K562 (cell line): Measurements from ENCODE around the gene CDKL5. TPM values are rescaled to one million over a fixed set of nuclear protein-coding genes. Genes with fewer than 3 reads are reported as not detected.

Experiments
- ATF1 ChIP-seq, 2 experiments: fragments of 450-650 bp in 1 of 2; IDR thresholded peaks; 2 replicates each; pipeline ENCODE4 v1.6.1; 2016; ENCODE audit warnings: missing compliant biosample characterization in 1 of 2, missing genetic modification characterization in 1 of 2
- CBFA2T2 ChIP-seq: fragments of 450-650 bp; conservative IDR thresholded peaks from 2 replicates; pipeline ENCODE4 v1.6.1; 2017; ENCODE audit warnings: mild to moderate bottlenecking
- FOSL1 ChIP-seq: fragments of 200-800 bp; sonication (Bioruptor generic); conservative IDR thresholded peaks from 2 replicates; pipeline ENCODE4 v1.6.1; 2016; ENCODE audit warnings: missing genetic modification characterization, missing compliant biosample characterization
- FOXM1 ChIP-seq, 2 experiments: fragments of 450-650 bp in 1 of 2; sonication (generic) in 1 of 2; formaldehyde crosslinking in 1 of 2; IDR thresholded peaks; 2 replicates each; pipeline versions ENCODE4 v1.6.1 to v1.9.0; 2017 to 2022; ENCODE audit warnings: low read depth in 2 of 2, mild to moderate bottlenecking in 2 of 2, missing genetic modification reagents in 1 of 2, moderate library complexity in 1 of 2
- HDAC1 ChIP-seq, 2 experiments: fragments of 450-650 bp; IDR thresholded peaks; 2 replicates each; pipeline ENCODE4 v1.6.1; 2016 to 2017; ENCODE audit warnings: inconsistent platforms in 1 of 2, mild to moderate bottlenecking in 1 of 2, moderate library complexity in 1 of 2
- HDAC2 ChIP-seq: fragments of 450-650 bp; IDR thresholded peaks from 2 replicates; pipeline ENCODE4 v1.6.1; 2016; ENCODE audit warnings: mild to moderate bottlenecking
- KDM1A ChIP-seq, 2 experiments: fragments of 450-650 bp; IDR thresholded peaks; 2 replicates each; pipeline ENCODE4 v1.6.1; 2016; ENCODE audit warnings: mild to moderate bottlenecking in 2 of 2
- NCOA1 ChIP-seq: fragments of 450-650 bp; IDR thresholded peaks from 2 replicates; pipeline ENCODE4 v1.6.1; 2016; ENCODE audit warnings: low read depth
- NFXL1 ChIP-seq: fragments of 450-650 bp; formaldehyde crosslinking; IDR thresholded peaks from 2 replicates; pipeline ENCODE4 v1.4.0; 2021; ENCODE audit warnings: mild to moderate bottlenecking
- PTTG1 ChIP-seq: fragments of 450-650 bp; IDR thresholded peaks from 2 replicates; pipeline ENCODE4 v1.6.1; 2016; ENCODE audit warnings: low read depth, mild to moderate bottlenecking, missing genetic modification characterization, missing compliant biosample characterization
- SMARCE1 ChIP-seq: fragments of 450-650 bp; IDR thresholded peaks from 2 replicates; pipeline ENCODE4 v1.7.1; 2016; ENCODE audit warnings: mild to moderate bottlenecking
- TCF3 ChIP-seq: sonication (generic); formaldehyde crosslinking; IDR thresholded peaks from 2 replicates; pipeline ENCODE4 v1.4.0; 2020; ENCODE audit warnings: mild to moderate bottlenecking, missing genetic modification reagents
- WHSC1 ChIP-seq: IDR thresholded peaks from one replicate; pipeline ENCODE4 v1.6.1; 2012; ENCODE audit warnings: low read length, control low read depth, inconsistent platforms
- ZNF584 ChIP-seq: fragments of 200-800 bp; sonication (Bioruptor generic); IDR thresholded peaks from 2 replicates; pipeline ENCODE4 v1.6.1; 2016; ENCODE audit warnings: low read depth, mild to moderate bottlenecking, missing genetic modification characterization, missing compliant biosample characterization
- polyA plus RNA-seq, 8 experiments: library from polyadenylated mRNA; depleted of rRNA in 4 of 8; stranded (reverse) in 5 of 8; unstranded in 3 of 8; fragments of >200 nt; fragmentation: Nextera tagmentation in 2 of 8; fragmentation: Illumina TruSeq in 1 of 8; extraction: Ambion mirVana in 2 of 8; extraction: Trizol in 1 of 8; gene quantifications; 2 replicates each; pipeline versions ENCODE4 v1.2.1 to v1.2.3, GENCODE V29; 2011 to 2014; ENCODE audit warnings: inconsistent platforms in 1 of 8, missing spikeins in 1 of 8
- total RNA-seq, 7 experiments: library from RNA; depleted of rRNA in 6 of 7; stranded (reverse); fragments of >200 nt in 6 of 7; fragmentation: Illumina TruSeq in 2 of 7; extraction: Trizol in 2 of 7; gene quantifications; 2 replicates each; pipeline versions ENCODE4 v1.2.1 to v1.2.3, GENCODE V29; 2011 to 2021; ENCODE audit warnings: low replicate concordance in 1 of 7
- TF ChIP-seq, protein P1 (sequence below), 2 experiments: fragments of 450-650 bp in 1 of 2; IDR thresholded peaks; 2 replicates each; pipeline ENCODE4 v1.6.1; 2011 to 2017; ENCODE audit warnings: low read depth in 2 of 2, antibody characterized with exemption in 1 of 2, borderline replicate concordance in 1 of 2, low read length in 1 of 2, mild to moderate bottlenecking in 1 of 2, mixed read lengths in 1 of 2; ENCODE audit not compliant: control insufficient read depth in 1 of 2
- TF ChIP-seq, protein P2 (sequence below): fragments of 450-650 bp; IDR thresholded peaks from 2 replicates; pipeline ENCODE4 v1.6.1; 2016; ENCODE audit warnings: low read depth, mild to moderate bottlenecking, moderate library complexity
- TF ChIP-seq, protein P3 (sequence below): fragments of 200-800 bp; sonication (Bioruptor generic); IDR thresholded peaks from 2 replicates; pipeline ENCODE4 v1.6.1; 2017; ENCODE audit warnings: missing genetic modification characterization, missing compliant biosample characterization
- TF ChIP-seq, protein P4 (sequence below), 2 experiments: fragments of 150-350 bp in 1 of 2; IDR thresholded peaks; 2 replicates each; pipeline ENCODE4 v1.6.1; 2012 to 2016; ENCODE audit warnings: low read depth in 2 of 2, low read length in 2 of 2, mild to moderate bottlenecking in 1 of 2, moderate library complexity in 1 of 2

The CDKL5 gene
- total and polyA plus RNA-seq, 9 of the 15 experiments (the other 6 are each of a cell fraction or from before 2014, with no cell fraction given), result under 0.01 to 0.21 (median 0.04) TPM

DNA sequence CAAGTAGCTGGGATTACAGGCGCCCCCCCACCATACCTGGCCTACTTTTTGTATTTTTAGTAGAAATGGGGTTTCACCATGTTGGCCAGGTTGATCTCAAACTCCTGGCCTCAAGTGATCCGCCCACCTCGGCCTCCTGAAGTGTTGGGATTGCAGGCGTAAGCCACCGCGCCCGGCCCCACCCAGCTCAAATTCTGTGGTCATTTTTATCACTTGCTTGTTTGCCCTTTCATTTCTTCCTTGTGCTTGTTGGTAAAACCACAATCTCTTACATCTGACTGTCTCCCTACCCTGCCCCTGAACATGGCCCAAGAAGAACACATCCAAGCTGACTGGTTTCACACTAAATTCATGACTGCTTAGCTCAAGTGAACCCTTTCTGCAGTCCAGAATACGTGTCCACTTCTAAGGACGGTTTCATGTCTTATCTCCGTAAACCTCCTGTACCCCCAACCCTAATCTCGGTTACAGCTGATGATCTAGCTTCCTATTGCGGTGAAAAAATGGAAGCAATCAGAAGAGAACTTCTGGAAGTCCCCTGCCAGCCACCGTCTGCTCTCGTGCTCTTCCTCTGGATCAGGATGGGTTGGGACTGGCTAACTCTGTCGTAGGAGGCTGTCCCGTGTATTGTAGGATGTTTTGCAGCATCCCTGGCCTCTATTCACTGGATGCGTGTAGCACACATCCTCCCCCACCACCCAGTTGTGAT is 251.9 kb downstream of the CDKL5 start (continued):
- TF ChIP-seq, protein P1, sequence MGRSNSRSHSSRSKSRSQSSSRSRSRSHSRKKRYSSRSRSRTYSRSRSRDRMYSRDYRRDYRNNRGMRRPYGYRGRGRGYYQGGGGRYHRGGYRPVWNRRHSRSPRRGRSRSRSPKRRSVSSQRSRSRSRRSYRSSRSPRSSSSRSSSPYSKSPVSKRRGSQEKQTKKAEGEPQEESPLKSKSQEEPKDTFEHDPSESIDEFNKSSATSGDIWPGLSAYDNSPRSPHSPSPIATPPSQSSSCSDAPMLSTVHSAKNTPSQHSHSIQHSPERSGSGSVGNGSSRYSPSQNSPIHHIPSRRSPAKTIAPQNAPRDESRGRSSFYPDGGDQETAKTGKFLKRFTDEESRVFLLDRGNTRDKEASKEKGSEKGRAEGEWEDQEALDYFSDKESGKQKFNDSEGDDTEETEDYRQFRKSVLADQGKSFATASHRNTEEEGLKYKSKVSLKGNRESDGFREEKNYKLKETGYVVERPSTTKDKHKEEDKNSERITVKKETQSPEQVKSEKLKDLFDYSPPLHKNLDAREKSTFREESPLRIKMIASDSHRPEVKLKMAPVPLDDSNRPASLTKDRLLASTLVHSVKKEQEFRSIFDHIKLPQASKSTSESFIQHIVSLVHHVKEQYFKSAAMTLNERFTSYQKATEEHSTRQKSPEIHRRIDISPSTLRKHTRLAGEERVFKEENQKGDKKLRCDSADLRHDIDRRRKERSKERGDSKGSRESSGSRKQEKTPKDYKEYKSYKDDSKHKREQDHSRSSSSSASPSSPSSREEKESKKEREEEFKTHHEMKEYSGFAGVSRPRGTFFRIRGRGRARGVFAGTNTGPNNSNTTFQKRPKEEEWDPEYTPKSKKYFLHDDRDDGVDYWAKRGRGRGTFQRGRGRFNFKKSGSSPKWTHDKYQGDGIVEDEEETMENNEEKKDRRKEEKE (IDR thresholded peaks at IDR 0.05; ENCODE audit: borderline replicate concordance in 1 of 2, control insufficient read depth in 1 of 2, low read depth in 2 of 2, low read length in 1 of 2), result no peak
- TF ChIP-seq HDAC1 (IDR thresholded peaks at IDR 0.05) (peak in 1 of 2 experiments; percentile 36; a peak in 1 of 4 replicates), KDM1A (IDR thresholded peaks at IDR 0.05) (peak; percentile 78 to 81), HDAC2 (0 out of 2 replicates have a peak, but pooled peaks have one; percentile 68), TCF3 (CRISPR knock-in tag) (peak; percentile 78), ATF1 (CRISPR knock-in tag; IDR thresholded peaks at IDR 0.05) (no peak), ATF1 (tag; IDR thresholded peaks at IDR 0.05) (0 out of 2 replicates have a peak, but pooled peaks have one; percentile 31), PTTG1 (no peak), NFXL1 (CRISPR knock-in tag) (no peak), NCOA1 (0 out of 2 replicates have a peak, but pooled peaks have one; percentile 27), SMARCE1 (peak; percentile 15; the same call in 1 of the 2 replicates), FOSL1 (tag) (no peak), ZNF584 (CRISPR knock-in tag) (0 out of 2 replicates have a peak, but pooled peaks have one; percentile 37), CBFA2T2 (peak; percentile 73), FOXM1 (IDR thresholded peaks at IDR 0.05; ENCODE audit: low read depth) (peak; percentile 47; the same call in 1 of the 2 replicates), FOXM1 (CRISPR knock-in tag; IDR thresholded peaks at IDR 0.05; ENCODE audit: low read depth) (no peak), WHSC1 (no peak)
- TF ChIP-seq, protein P2, sequence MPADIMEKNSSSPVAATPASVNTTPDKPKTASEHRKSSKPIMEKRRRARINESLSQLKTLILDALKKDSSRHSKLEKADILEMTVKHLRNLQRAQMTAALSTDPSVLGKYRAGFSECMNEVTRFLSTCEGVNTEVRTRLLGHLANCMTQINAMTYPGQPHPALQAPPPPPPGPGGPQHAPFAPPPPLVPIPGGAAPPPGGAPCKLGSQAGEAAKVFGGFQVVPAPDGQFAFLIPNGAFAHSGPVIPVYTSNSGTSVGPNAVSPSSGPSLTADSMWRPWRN, result peak; percentile 86
- TF ChIP-seq, protein P3, sequence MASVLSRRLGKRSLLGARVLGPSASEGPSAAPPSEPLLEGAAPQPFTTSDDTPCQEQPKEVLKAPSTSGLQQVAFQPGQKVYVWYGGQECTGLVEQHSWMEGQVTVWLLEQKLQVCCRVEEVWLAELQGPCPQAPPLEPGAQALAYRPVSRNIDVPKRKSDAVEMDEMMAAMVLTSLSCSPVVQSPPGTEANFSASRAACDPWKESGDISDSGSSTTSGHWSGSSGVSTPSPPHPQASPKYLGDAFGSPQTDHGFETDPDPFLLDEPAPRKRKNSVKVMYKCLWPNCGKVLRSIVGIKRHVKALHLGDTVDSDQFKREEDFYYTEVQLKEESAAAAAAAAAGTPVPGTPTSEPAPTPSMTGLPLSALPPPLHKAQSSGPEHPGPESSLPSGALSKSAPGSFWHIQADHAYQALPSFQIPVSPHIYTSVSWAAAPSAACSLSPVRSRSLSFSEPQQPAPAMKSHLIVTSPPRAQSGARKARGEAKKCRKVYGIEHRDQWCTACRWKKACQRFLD (CRISPR knock-in tag), result 0 out of 2 replicates have a peak, but pooled peaks have one; percentile 44
- TF ChIP-seq, protein P4, sequence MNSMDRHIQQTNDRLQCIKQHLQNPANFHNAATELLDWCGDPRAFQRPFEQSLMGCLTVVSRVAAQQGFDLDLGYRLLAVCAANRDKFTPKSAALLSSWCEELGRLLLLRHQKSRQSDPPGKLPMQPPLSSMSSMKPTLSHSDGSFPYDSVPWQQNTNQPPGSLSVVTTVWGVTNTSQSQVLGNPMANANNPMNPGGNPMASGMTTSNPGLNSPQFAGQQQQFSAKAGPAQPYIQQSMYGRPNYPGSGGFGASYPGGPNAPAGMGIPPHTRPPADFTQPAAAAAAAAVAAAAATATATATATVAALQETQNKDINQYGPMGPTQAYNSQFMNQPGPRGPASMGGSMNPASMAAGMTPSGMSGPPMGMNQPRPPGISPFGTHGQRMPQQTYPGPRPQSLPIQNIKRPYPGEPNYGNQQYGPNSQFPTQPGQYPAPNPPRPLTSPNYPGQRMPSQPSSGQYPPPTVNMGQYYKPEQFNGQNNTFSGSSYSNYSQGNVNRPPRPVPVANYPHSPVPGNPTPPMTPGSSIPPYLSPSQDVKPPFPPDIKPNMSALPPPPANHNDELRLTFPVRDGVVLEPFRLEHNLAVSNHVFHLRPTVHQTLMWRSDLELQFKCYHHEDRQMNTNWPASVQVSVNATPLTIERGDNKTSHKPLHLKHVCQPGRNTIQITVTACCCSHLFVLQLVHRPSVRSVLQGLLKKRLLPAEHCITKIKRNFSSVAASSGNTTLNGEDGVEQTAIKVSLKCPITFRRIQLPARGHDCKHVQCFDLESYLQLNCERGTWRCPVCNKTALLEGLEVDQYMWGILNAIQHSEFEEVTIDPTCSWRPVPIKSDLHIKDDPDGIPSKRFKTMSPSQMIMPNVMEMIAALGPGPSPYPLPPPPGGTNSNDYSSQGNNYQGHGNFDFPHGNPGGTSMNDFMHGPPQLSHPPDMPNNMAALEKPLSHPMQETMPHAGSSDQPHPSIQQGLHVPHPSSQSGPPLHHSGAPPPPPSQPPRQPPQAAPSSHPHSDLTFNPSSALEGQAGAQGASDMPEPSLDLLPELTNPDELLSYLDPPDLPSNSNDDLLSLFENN (IDR thresholded peaks at IDR 0.05; ENCODE audit: low read depth in 2 of 2, low read length in 2 of 2), result peak in 1 of 2 experiments; percentile 63; a peak in 1 of 4 replicates
